K562 (cell line): Measurements from ENCODE around the gene KAZALD1. TPM values are rescaled to one million over a fixed set of nuclear protein-coding genes. Genes with fewer than 3 reads are reported as not detected.

Experiments
- ATAC-seq: fragments of 200-7000 bp; cut with Tn5 transposase; 3 replicates; pipeline ENCODE4 v1.9.1; 2020; ENCODE audit warnings: moderate library complexity
- BruUV-seq: library from RNA; stranded (reverse); fragments of 400-500 nt; replicated peaks from 2 replicates; lab custom pipeline; 2021; lab: Mats Ljungman, UMichigan
- CTCF ChIA-PET: fragments of 300-600 bp; formaldehyde crosslinking; extraction: SDS; loops from one replicate; lab custom pipeline; 2021; ENCODE audit warnings: low intra/inter-chr PET ratio; lab: Yijun Ruan, JAX
- POLR2A ChIA-PET: fragments of 300-600, 350-650 bp; sonication (Branson Sonifier 250); formaldehyde crosslinking; extraction: SDS; loops from one replicate; lab custom pipeline; 2021; ENCODE audit warnings: antibody characterized with exemption, inconsistent platforms; lab: Yijun Ruan, JAX
- DNase-seq, 4 experiments: peaks; one replicate each; pipeline versions ENCODE4 v3.0.0 to v3.0.0-alpha.2; 2011 to 2018; ENCODE audit warnings: low spot score in 3 of 4, mixed read lengths in 3 of 4; ENCODE audit errors: extremely low read depth in 1 of 4
- FAIRE-seq: peaks from 2 replicates; lab custom pipeline; 2011; peaks lifted over from hg19 to GRCh38; lab: Jason Lieb, UNC
- H2AFZ ChIP-seq: 2 replicates; pipeline ENCODE4 v1.6.0; 2011; ENCODE audit warnings: low read depth, low read length, control low read depth, inconsistent platforms
- H3K27ac ChIP-seq: fragments of 200-600 bp; 3 replicates; pipeline ENCODE4 v1.8.0; 2011; ENCODE audit warnings: low read depth, mild to moderate bottlenecking, control low read depth, inconsistent platforms, low read length, moderate library complexity, mixed read lengths; ENCODE audit errors: extremely low read depth
- H3K27me3 ChIP-seq, 2 experiments: fragments of 300-600 bp in 1 of 2; 2 replicates in 1 of 2; 3 replicates in 1 of 2; pipeline versions ENCODE4 v1.6.0 to v1.8.0; 2011; ENCODE audit warnings: inconsistent platforms in 2 of 2, low read length in 2 of 2, mild to moderate bottlenecking in 1 of 2, mixed read lengths in 1 of 2, moderate library complexity in 1 of 2; ENCODE audit not compliant: control insufficient read depth in 2 of 2, insufficient read depth in 2 of 2
- H3K36me3 ChIP-seq: fragments of 300-600 bp; 3 replicates; pipeline ENCODE4 v1.8.0; 2011; ENCODE audit warnings: mild to moderate bottlenecking, low read length, inconsistent platforms; ENCODE audit not compliant: control insufficient read depth, insufficient read depth
- H3K4me1 ChIP-seq, 2 experiments: fragments of 200-600 bp in 1 of 2; replicated peaks in 1 of 2; 2 replicates in 1 of 2; 3 replicates in 1 of 2; pipeline versions ENCODE4 v1.5.1 to v1.8.0; 2011; ENCODE audit warnings: inconsistent platforms in 2 of 2, low read length in 2 of 2, mild to moderate bottlenecking in 1 of 2, mixed read lengths in 1 of 2, moderate library complexity in 1 of 2; ENCODE audit not compliant: control insufficient read depth in 2 of 2, insufficient read depth in 2 of 2
- H3K4me2 ChIP-seq: 2 replicates; pipeline ENCODE4 v1.6.1; 2011; ENCODE audit warnings: low read length, control low read depth, inconsistent platforms, mixed read lengths; ENCODE audit not compliant: insufficient read depth
- H3K4me3 ChIP-seq: fragments of 200-600 bp; sonication (generic), shearing (Covaris generic); 2 replicates; pipeline ENCODE4 v1.5.1; 2016; ENCODE audit warnings: control low read depth, inconsistent platforms
- H3K79me2 ChIP-seq: fragments of 200-600 bp; 3 replicates; pipeline ENCODE4 v1.8.0; 2011; ENCODE audit warnings: low read length, inconsistent platforms; ENCODE audit not compliant: control insufficient read depth, insufficient read depth
- H3K9ac ChIP-seq, 2 experiments: 2 replicates each; pipeline versions ENCODE4 v1.6.0 to v1.6.1; 2011; ENCODE audit warnings: low read depth in 2 of 2, low read length in 2 of 2, control low read depth in 1 of 2, inconsistent platforms in 1 of 2, mild to moderate bottlenecking in 1 of 2, mixed read lengths in 1 of 2; ENCODE audit not compliant: insufficient read depth in 1 of 2
- H3K9me1 ChIP-seq: one replicate; pipeline ENCODE4 v1.6.0; 2011; ENCODE audit warnings: inconsistent platforms, mild to moderate bottlenecking, low read length, moderate library complexity; ENCODE audit not compliant: control insufficient read depth, insufficient read depth
- H3K9me3 ChIP-seq: replicated peaks from 2 replicates; pipeline ENCODE4 v1.5.1; 2011; ENCODE audit warnings: low read depth, low read length, inconsistent platforms; ENCODE audit not compliant: control insufficient read depth, insufficient read depth
- H4K20me1 ChIP-seq: replicated peaks from 2 replicates; pipeline ENCODE4 v1.6.1; 2011; ENCODE audit warnings: low read length, inconsistent platforms, mixed read lengths; ENCODE audit not compliant: control insufficient read depth, insufficient read depth
- CBFB ChIP-seq: sonication (generic); formaldehyde crosslinking; IDR thresholded peaks from 2 replicates; pipeline ENCODE4 v1.4.0; 2020; ENCODE audit warnings: mild to moderate bottlenecking, missing genetic modification reagents
- GATA2 ChIP-seq: sonication (generic); formaldehyde crosslinking; IDR thresholded peaks from 2 replicates; pipeline ENCODE4 v1.4.0; 2020; ENCODE audit warnings: mild to moderate bottlenecking, missing genetic modification reagents
- NR2F6 ChIP-seq: fragments of 450-650 bp; formaldehyde crosslinking; IDR thresholded peaks from 2 replicates; pipeline ENCODE4 v1.4.0; 2020; ENCODE audit warnings: mild to moderate bottlenecking
- TOE1 ChIP-seq, 2 experiments: fragments of 450-650 bp in 1 of 2; sonication (generic) in 1 of 2; formaldehyde crosslinking in 1 of 2; IDR thresholded peaks; 2 replicates each; pipeline versions ENCODE4 v1.7.1 to v1.8.0; 2016 to 2022; ENCODE audit warnings: borderline replicate concordance in 2 of 2, mild to moderate bottlenecking in 2 of 2, antibody characterized with exemption in 1 of 2, inconsistent platforms in 1 of 2, low read depth in 1 of 2, missing genetic modification reagents in 1 of 2, moderate library complexity in 1 of 2
- ZC3H4 ChIP-seq: sonication (generic); formaldehyde crosslinking; IDR thresholded peaks from 2 replicates; pipeline ENCODE4 v1.9.0; 2021; ENCODE audit warnings: missing genetic modification reagents, borderline replicate concordance
- ZFP36 ChIP-seq: fragments of 150-350 bp; IDR thresholded peaks from 2 replicates; pipeline ENCODE4 v1.6.1; 2018; ENCODE audit warnings: low read length, low read depth; ENCODE audit not compliant: partially characterized antibody
- ZNF707 ChIP-seq: fragments of 250-450 bp; sonication (Bioruptor Pico); conservative IDR thresholded peaks from 2 replicates; pipeline ENCODE4 v1.8.0; 2022; ENCODE audit warnings: inconsistent platforms, mild to moderate bottlenecking, moderate library complexity
- WGBS: fragments of 100-300 bp; shearing (Covaris generic); methylation state at CpG from one replicate; pipeline ENCODE4 v1.1.6; 2016; ENCODE audit warnings: low coverage, mixed read lengths; ENCODE audit not compliant: insufficient coverage; ENCODE audit errors: missing lambda C conversion rate; 5-methylcytosine and 5-hydroxymethylcytosine counted together
- in situ Hi-C: fragments of 300-500 bp; cut with MboI; formaldehyde crosslinking; loops from 4 replicates; pipeline ENCODE4 v1.15.0; 2018; ENCODE audit warnings: inconsistent platforms, mixed read lengths
- intact Hi-C: fragments of 100-400 bp; cut with micrococcal nuclease; formaldehyde crosslinking; loops from 2 replicates; pipeline ENCODE4 v1.14.2; 2022
- polyA plus RNA-seq, 8 experiments: library from polyadenylated mRNA; depleted of rRNA in 4 of 8; stranded (reverse) in 5 of 8; unstranded in 3 of 8; fragments of >200 nt; fragmentation: Nextera tagmentation in 2 of 8; fragmentation: Illumina TruSeq in 1 of 8; extraction: Ambion mirVana in 2 of 8; extraction: Trizol in 1 of 8; gene quantifications; 2 replicates each; pipeline versions ENCODE4 v1.2.1 to v1.2.3, GENCODE V29; 2011 to 2014; ENCODE audit warnings: inconsistent platforms in 1 of 8, missing spikeins in 1 of 8
- total RNA-seq, 7 experiments: library from RNA; depleted of rRNA in 6 of 7; stranded (reverse); fragments of >200 nt in 6 of 7; fragmentation: Illumina TruSeq in 2 of 7; extraction: Trizol in 2 of 7; gene quantifications; 2 replicates each; pipeline versions ENCODE4 v1.2.1 to v1.2.3, GENCODE V29; 2011 to 2021; ENCODE audit warnings: low replicate concordance in 1 of 7

KAZALD1 gene
- total and polyA plus RNA-seq, 9 of the 15 experiments (the other 6 are each of a cell fraction or from before 2014, with no cell fraction given) = 0.15 to 10.0 (median 4.9) TPM

- Histone ChIP-seq H3K9ac (no peak overlapping the region), H2AFZ (no peak overlapping the region), H3K9me1 (no peaks in the 10 kb centered on the region), H3K4me1 (peaks cover 14 to 40% of the 10 kb centered on the region in 2 experiments; a peak in 4 of 5 replicates), H3K9me3 (no peaks in the 10 kb centered on the region)
- no TSS peak for BruUV-seq
- POLR2A ChIA-PET = no interaction called here
- ATAC-seq = no peak
- DNase-seq = no peak
- TF ChIP-seq CBFB (CRISPR knock-in tag) = no peak
- TF ChIP-seq ZFP36 = peak; percentile 82
- no peak for TF ChIP-seq ZNF707 (CRISPR knock-in tag)
- no peak for TF ChIP-seq NR2F6 (CRISPR knock-in tag)
- TF ChIP-seq TOE1 (IDR thresholded peaks at IDR 0.05; ENCODE audit: borderline replicate concordance) = no peak
- no peak for TF ChIP-seq TOE1 (CRISPR knock-in tag; IDR thresholded peaks at IDR 0.05; ENCODE audit: borderline replicate concordance, low read depth)
- no peak for TF ChIP-seq GATA2 (CRISPR knock-in tag)
- no peak for TF ChIP-seq ZC3H4 (CRISPR knock-in tag)
- TF ChIP-seq, all 486 proteins: peak for 1
- WGBS = 37% methylated on average over 9 of the region's 9 CpGs
- no peaks in the 10 kb centered on the region for H3K79me2 ChIP-seq
- CTCF ChIA-PET = interaction anchor here (5.8 kb wide), 1 partner anchor 17 kb away, joined by 150 read pairs; the partner anchor contains the start of gene LZTS2
- no peaks in the 10 kb centered on the region for H3K36me3 ChIP-seq
- no peaks in the 10 kb centered on the region for H3K27me3 ChIP-seq
- H4K20me1 ChIP-seq = no peaks in the 10 kb centered on the region
- intact Hi-C loops = loop anchor here (10.0 kb wide), 1 partner anchor 51 kb away; the partner anchor contains the start of gene KAZALD1
- no peak overlapping the region for H3K4me2 ChIP-seq
- H3K4me3 ChIP-seq = no peak overlapping the region
- in situ Hi-C loops = loop anchor here (10.0 kb wide), 1 partner anchor 459 kb away; no protein-coding TSS in a partner anchor
- peak; percentile 48 for FAIRE-seq
- H3K27ac ChIP-seq = no peak overlapping the region
These were observed 48.4 kb upstream of the KAZALD1 start for GRCh38 chr10:101013365-101013825.
